CD4-positive, CD25-positive, alpha-beta regulatory T cell (primary cell): ENCODE measurements around the gene CARD10. TPM values are rescaled to one million over a fixed set of nuclear protein-coding genes. Genes with fewer than 3 reads are reported as not detected.

ENCODE experiments used
- ATAC-seq, 2 donors: fragments of 150-1000 bp; cut with Tn5 transposase; one replicate each; pipeline ENCODE4 v1.10.0; 2021; ENCODE audit warnings: low read depth in 2 of 2, moderate number of reproducible peaks in 2 of 2, moderate library complexity in 1 of 2
- DNase-seq, 3 donors: peaks; one replicate each; pipeline versions ENCODE4 v3.0.0 to v3.0.0-alpha.2; 2012 to 2022; ENCODE audit warnings: mixed read lengths in 1 of 3
- H3K27ac ChIP-seq: one replicate; pipeline ENCODE4 v1.7.0; 2013; ENCODE audit warnings: mild to moderate bottlenecking, low read length; ENCODE audit not compliant: insufficient read depth, poor library complexity, severe bottlenecking
- H3K27me3 ChIP-seq: one replicate; pipeline ENCODE4 v1.7.0; 2013; ENCODE audit warnings: low read length; ENCODE audit not compliant: control insufficient read depth, insufficient read depth
- H3K36me3 ChIP-seq: one replicate; pipeline ENCODE4 v1.7.0; 2013; ENCODE audit warnings: mild to moderate bottlenecking, low read length, moderate library complexity; ENCODE audit not compliant: control insufficient read depth, insufficient read depth
- H3K4me1 ChIP-seq: 2 replicates; pipeline ENCODE4 v1.7.0; 2013; ENCODE audit warnings: mild to moderate bottlenecking, low read length; ENCODE audit not compliant: insufficient read depth, control insufficient read depth, poor library complexity, severe bottlenecking
- H3K4me3 ChIP-seq: one replicate; pipeline ENCODE4 v1.7.0; 2013; ENCODE audit warnings: low read depth, mild to moderate bottlenecking, low read length, moderate library complexity
- H3K9me3 ChIP-seq, 2 experiments: 1 replicate in 1 of 2; 2 replicates in 1 of 2; pipeline ENCODE4 v1.7.0; 2013; ENCODE audit warnings: low read length in 2 of 2, mild to moderate bottlenecking in 1 of 2, moderate library complexity in 1 of 2; ENCODE audit not compliant: control insufficient read depth in 2 of 2
- H3K27ac Mint-ChIP-seq, 3 donors: one replicate each; pipeline ENCODE4 v1.8.0; 2020 to 2022; ENCODE audit warnings: mild to moderate bottlenecking in 3 of 3, mixed read lengths in 3 of 3, moderate library complexity in 2 of 3
- H3K27me3 Mint-ChIP-seq: one replicate; pipeline ENCODE4 v1.8.0; 2022; ENCODE audit warnings: mild to moderate bottlenecking, mixed read lengths
- H3K36me3 Mint-ChIP-seq: one replicate; pipeline ENCODE4 v1.8.0; 2020; ENCODE audit warnings: mixed read lengths
- H3K4me1 Mint-ChIP-seq, 4 donors: one replicate each; pipeline ENCODE4 v1.8.0; 2020 to 2022; ENCODE audit warnings: mixed read lengths in 4 of 4, mild to moderate bottlenecking in 1 of 4
- H3K4me3 Mint-ChIP-seq, 4 donors: one replicate each; pipeline ENCODE4 v1.8.0; 2020 to 2022; ENCODE audit warnings: mild to moderate bottlenecking in 4 of 4, mixed read lengths in 4 of 4, moderate library complexity in 3 of 4
- H3K9me3 Mint-ChIP-seq, 7 donors: one replicate each; pipeline ENCODE4 v1.8.0; 2020 to 2022; ENCODE audit warnings: mixed read lengths in 7 of 7, mild to moderate bottlenecking in 3 of 7, moderate library complexity in 2 of 7
- polyA plus RNA-seq, 4 donors: library from polyadenylated mRNA; unstranded; fragments of 300-500 nt; fragmentation: Illumina TruSeq; gene quantifications; one replicate each; pipeline ENCODE4 v1.2.3, GENCODE V29; 2021
- total RNA-seq: library from RNA; stranded (reverse); gene quantifications from one replicate; pipeline ENCODE4 v1.2.3, GENCODE V29; 2022

CARD10 gene
- total and polyA plus RNA-seq, 5 donors from 2014 or later = not detected

DNA sequence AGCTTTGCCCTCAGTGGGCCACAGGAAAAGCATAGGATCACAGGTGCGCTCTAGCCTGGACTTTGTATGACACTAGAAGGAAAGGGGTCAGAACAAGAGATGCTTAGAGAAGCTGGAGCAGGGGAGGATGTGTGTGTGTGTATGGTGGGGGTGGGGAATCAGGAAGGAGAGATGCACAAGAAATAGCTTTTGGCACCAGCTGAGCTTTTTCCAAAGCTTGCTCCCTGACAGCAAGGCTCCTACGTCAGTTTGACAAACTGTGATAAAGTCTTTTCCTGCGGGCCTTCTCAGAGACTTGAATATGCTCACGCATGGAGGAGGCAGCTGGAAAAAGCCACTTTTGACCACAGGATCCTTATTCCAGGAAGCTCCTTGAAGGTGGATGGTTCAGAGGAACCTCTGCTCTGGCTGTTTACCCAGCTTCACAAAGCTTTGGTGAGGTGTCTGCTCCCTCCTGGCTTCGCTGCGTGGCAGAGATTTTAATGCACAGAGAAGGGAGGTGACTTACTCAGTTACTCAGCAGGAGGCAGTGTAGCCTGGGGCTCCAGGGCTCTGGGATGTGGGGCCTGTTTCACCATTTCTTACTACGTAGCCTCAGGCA lies 45.0 kb upstream of the CARD10 start:
- Histone ChIP-seq H3K36me3 (no peaks in the 10 kb centered on the region), H3K27me3 (peaks cover 15% of the 10 kb centered on the region), H3K9me3 (no peaks in the 10 kb centered on the region), H3K27ac (no peak overlapping the region), H3K4me1 (peaks cover 40% of the 10 kb centered on the region), H3K4me3 (no peak overlapping the region)
- ATAC-seq (no peak), DNase-seq (no peak)
- H3K9me3 Mint-ChIP-seq = no peaks in the 10 kb centered on the region
- H3K4me1 Mint-ChIP-seq = peaks cover 5 to 54% (median 20%) of the 10 kb centered on the region in 4 donors
- peak overlapping the region in 1 of 4 donors; percentile 22 for H3K4me3 Mint-ChIP-seq
- H3K27ac Mint-ChIP-seq = no peak overlapping the region
- H3K27me3 Mint-ChIP-seq = peaks cover 58% of the 10 kb centered on the region
- H3K36me3 Mint-ChIP-seq = no peaks in the 10 kb centered on the region

GRCh38 chr22:37563153-37564081 lies 44.2 kb upstream of the CARD10 start:
- no peak for ATAC-seq
- no peaks in the 10 kb centered on the region for H3K9me3 ChIP-seq
- peaks cover 15% of the 10 kb centered on the region for H3K27me3 ChIP-seq
- H3K27ac ChIP-seq = no peak overlapping the region
- Mint-ChIP-seq H3K27me3 (peaks cover 66% of the 10 kb centered on the region), H3K4me1 (peaks cover 5 to 54% (median 20%) of the 10 kb centered on the region in 4 donors), H3K9me3 (no peaks in the 10 kb centered on the region), H3K27ac (no peak overlapping the region), H3K36me3 (no peaks in the 10 kb centered on the region), H3K4me3 (peak overlapping the region in 3 of 4 donors; percentile 10 to 45 (median 27))
- H3K4me1 ChIP-seq = peaks cover 40% of the 10 kb centered on the region
- H3K36me3 ChIP-seq = no peaks in the 10 kb centered on the region
- no peak for DNase-seq
- no peak overlapping the region for H3K4me3 ChIP-seq

DNA sequence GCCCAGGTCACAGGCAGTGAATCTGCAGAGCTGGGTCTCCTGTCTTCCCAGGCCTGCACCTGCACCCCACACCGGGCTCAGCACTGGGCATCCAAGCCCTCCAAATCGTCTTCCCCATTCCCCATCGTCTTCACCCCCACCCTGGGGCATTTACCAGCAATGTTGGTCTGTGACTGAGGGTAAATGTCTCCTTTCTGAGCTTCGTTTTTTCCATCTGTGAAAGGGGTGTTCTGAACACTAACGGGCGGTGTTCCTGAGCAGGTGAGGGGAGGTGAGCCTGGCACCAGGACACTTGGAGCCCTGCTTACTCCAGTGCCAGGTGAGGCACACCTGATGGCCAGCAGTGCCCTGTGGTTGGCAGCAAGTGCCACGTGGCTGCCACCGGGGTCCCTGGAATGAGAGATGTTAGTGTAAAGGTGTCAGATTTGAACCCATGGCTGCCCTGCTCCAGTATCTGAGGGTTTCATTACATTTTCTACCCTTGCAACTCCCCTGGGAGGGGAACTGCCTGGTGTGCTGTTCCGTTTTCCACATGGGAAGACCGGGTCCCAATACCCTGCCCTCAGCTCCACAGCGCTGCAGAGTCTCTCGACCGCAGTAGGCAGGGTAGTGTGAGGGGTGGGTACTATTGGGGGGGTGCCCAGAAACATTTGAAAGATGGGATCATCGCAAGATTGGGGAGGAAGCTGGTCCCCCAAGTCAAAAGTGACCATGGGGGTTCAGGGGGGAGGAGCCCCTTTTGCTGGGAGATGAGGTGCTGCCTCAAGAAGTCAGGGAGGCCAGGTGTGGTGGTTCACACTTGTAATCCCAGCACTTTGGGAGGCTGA lies 43.0 kb upstream of the CARD10 start:
- Mint-ChIP-seq H3K4me3 (peak overlapping the region; percentile 69 to 83 (median 78)), H3K27me3 (peaks cover 78% of the 10 kb centered on the region), H3K4me1 (peaks cover 5 to 49% (median 19%) of the 10 kb centered on the region in 4 donors), H3K27ac (no peak overlapping the region), H3K9me3 (no peaks in the 10 kb centered on the region), H3K36me3 (no peaks in the 10 kb centered on the region)
- Histone ChIP-seq H3K27ac (no peak overlapping the region), H3K36me3 (no peaks in the 10 kb centered on the region), H3K9me3 (no peaks in the 10 kb centered on the region), H3K27me3 (peaks cover 15% of the 10 kb centered on the region), H3K4me3 (no peak overlapping the region), H3K4me1 (peaks cover 36% of the 10 kb centered on the region)
- DNase-seq (no peak), ATAC-seq (no peak)

DNA sequence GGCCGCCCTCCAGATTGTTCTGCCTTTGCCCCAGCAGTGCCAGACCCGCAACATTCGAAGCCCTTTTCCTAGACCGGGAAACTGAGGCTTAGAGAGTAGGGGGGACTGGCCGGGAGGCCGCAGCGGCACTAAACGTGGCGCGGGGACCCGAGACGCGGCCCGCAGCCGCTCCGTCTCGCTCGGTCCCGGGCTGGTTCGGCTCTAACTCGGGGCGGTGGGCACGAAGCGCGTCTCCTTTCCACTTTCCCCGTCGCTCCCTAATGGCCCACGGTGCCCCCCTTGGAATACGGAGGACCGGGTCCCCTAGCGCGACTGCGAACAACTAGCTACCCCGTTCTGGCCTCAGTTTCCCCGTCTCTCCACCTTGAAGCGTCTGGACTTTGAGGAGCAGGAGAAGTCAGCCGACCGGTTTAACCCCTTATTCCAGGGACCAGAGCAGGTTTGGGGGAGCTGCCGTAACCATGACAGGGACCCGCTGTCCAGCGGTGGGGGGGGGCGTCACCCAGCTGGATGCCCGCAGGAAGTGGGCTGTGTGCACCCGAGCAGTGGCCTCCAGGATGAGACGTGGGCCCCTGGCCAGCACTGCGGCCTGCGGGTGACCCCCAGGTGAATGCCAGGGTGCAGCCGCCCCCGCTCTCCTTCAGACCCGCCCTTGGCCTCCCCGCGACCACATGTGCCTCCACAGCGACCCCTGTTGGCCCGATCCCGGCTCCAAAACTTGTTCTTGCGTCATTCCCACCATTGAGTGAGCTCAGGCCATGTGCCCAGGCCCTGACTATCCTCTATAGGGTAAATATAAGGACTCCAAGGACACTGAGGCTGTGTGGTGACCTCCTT lies 42.2 kb upstream of the CARD10 start:
- Mint-ChIP-seq H3K4me1 (peaks cover 5 to 41% (median 16%) of the 10 kb centered on the region in 4 donors), H3K27me3 (peaks cover 84% of the 10 kb centered on the region), H3K36me3 (no peaks in the 10 kb centered on the region), H3K27ac (no peak overlapping the region), H3K9me3 (no peaks in the 10 kb centered on the region), H3K4me3 (peak overlapping the region; percentile 73 to 83 (median 82))
- no peak overlapping the region for H3K27ac ChIP-seq
- DNase-seq = peak; percentile 53 to 60 (median 55)
- ATAC-seq = peak; percentile 41 to 43
- H3K36me3 ChIP-seq = no peaks in the 10 kb centered on the region
- peaks cover 27% of the 10 kb centered on the region for H3K4me1 ChIP-seq
- no peak overlapping the region for H3K4me3 ChIP-seq
- H3K27me3 ChIP-seq = peaks cover 15% of the 10 kb centered on the region
- H3K9me3 ChIP-seq = no peaks in the 10 kb centered on the region

DNA sequence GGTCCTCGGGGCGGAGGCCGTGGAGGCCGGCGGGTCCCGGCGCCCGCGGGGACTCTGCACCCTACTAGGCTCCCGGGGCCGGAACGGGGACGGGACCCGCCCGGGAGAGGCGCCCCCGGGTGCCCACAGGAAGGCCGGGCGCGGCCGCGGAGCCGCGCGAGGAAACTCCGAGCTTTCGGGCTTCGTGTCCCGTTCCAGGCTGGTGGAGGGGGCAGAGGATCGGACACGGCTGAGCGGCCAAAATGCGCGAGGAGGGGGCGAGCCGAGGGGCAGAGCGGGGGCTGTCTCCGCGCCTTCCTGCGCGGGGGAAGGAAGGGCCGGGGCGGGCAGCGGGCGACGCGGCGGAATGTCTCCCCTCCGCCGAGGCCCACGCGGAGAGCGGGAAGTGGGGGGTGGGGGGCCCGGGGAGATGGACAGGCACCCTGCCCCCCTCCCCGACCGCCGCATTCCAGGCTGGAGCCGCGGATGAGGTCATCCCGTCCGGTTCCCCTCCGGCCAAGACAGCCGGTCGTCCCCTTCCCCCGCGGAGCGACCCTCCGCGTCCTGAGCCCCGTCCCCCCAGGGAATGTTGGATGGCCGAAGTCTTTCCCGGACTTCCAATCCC lies 41.5 kb upstream of the CARD10 start:
- Histone ChIP-seq H3K4me3 (no peak overlapping the region), H3K4me1 (peaks cover 20% of the 10 kb centered on the region), H3K36me3 (no peaks in the 10 kb centered on the region), H3K27me3 (peaks cover 15% of the 10 kb centered on the region), H3K9me3 (no peaks in the 10 kb centered on the region), H3K27ac (no peak overlapping the region)
- Mint-ChIP-seq H3K27me3 (peaks cover 84% of the 10 kb centered on the region), H3K4me1 (peaks cover under 1 to 36% (median 15%) of the 10 kb centered on the region in 4 donors), H3K36me3 (no peaks in the 10 kb centered on the region), H3K9me3 (no peaks in the 10 kb centered on the region), H3K4me3 (peak overlapping the region in 3 of 4 donors; percentile 73 to 83 (median 81)), H3K27ac (no peak overlapping the region)
- ATAC-seq (peak in 1 of 2 donors; percentile 22), DNase-seq (no peak)

DNA sequence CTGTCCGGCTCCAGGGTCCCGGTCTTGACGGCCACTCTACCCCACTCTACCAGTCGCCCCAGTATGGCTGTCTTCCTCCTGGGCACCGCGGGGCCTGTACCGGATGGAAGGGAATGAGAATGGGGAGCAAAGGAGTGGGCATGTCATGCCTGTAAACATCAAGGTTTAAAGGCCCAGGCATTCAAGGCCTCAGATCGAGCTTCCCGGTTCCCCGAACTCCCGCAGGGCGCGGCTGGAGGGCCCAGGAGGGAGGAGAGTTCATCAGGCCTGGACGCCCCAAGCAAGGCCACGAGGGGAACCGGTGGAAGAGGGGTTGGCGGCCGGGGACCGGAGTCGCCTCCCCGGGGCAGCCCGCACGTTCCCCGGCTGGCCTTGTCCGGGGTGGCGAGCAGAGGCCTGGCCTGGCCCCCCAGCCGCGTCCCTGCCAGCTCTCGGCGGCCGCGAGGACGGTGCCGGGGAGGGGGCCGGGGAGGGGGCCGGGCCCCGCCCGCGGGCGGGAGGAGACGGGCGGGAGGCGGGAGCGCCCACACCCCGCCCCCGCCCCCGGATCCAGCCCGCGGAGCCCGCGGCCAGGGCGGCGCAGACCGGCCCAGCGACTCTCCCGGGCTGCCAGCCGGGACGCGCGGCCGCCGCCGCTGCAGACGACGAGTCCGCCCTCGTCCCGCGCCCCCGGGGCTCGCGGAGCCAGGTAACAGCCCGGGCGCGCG lies 40.8 kb upstream of the CARD10 start, which contains the start of gene CDC42EP1:
Gene CDC42EP1 (plus strand): TSS at position 580 of the 707 bp plus-strand sequence. CDS start 5,870 bp downstream, outside the sequence.
- no peaks in the 10 kb centered on the region for H3K9me3 ChIP-seq
- Mint-ChIP-seq H3K4me3 (peak within 1 kb of the TSS; percentile 61 to 83 (median 77)), H3K27ac (no peak within 1 kb of the TSS), H3K4me1 (peaks cover 0 to 37% (median 11%) of the 10 kb centered on the region in 4 donors), H3K9me3 (no peaks in the 10 kb centered on the region), H3K36me3 (no peaks in the 10 kb centered on the region), H3K27me3 (peaks cover 82% of the 10 kb centered on the region)
- H3K4me3 ChIP-seq = no peak within 1 kb of the TSS
- H3K36me3 ChIP-seq = no peaks in the 10 kb centered on the region
- no peak within 1 kb of the TSS for H3K27ac ChIP-seq
- peaks cover 17% of the 10 kb centered on the region for H3K27me3 ChIP-seq
- peaks cover 18% of the 10 kb centered on the region for H3K4me1 ChIP-seq
- no peak for DNase-seq
- peak in 1 of 2 donors; percentile 3 for ATAC-seq
